ENCODE measurements around the gene ATG101. TPM values are rescaled to one million over a fixed set of nuclear protein-coding genes. Genes with fewer than 3 reads are reported as not detected.

ATG101 gene
- total and polyA plus RNA-seq, 11 donors, result 18.9 to 108 (median 24.1) TPM

GRCh38 chr12:52060498-52061177, 9.1 kb upstream of the ATG101 start:
- Histone ChIP-seq H3K36me3 (peaks cover 0 to 45% (median 38%) of the 10 kb centered on the region in 9 donors), H3K27me3 (no peaks in the 10 kb centered on the region), H3K4me1 (peaks cover 0 to 34% (median 18%) of the 10 kb centered on the region in 12 donors), H3K4me3 (no peak overlapping the region), H3K27ac (peak overlapping the region in 1 of 12 donors; percentile 50), H3K9me3 (no peaks in the 10 kb centered on the region)
- intact Hi-C loops (cut with DNase I), result no loop called here
- WGBS, 4 donors, result 82 to 84% (median 83%) methylated on average over 9 to 14 of the region's 14 CpGs
- DNase-seq, result peak in 2 of 5 donors; percentile 27
- peak in 3 of 4 donors; percentile 0 to 4 (median 2) for ATAC-seq
- TF ChIP-seq CTCF (IDR thresholded peaks at IDR 0.05), result no peak
- no peak for TF ChIP-seq POLR2A (IDR thresholded peaks at IDR 0.05)

- DNase-seq (peak in 1 of 5 donors; percentile 27), ATAC-seq (no peak)
- Histone ChIP-seq H3K27ac (peak overlapping the region in 9 of 12 donors; percentile 39 to 88 (median 73)), H3K4me3 (no peak overlapping the region), H3K9me3 (no peaks in the 10 kb centered on the region), H3K27me3 (no peaks in the 10 kb centered on the region), H3K36me3 (peaks cover 0 to 36% (median 31%) of the 10 kb centered on the region in 9 donors), H3K4me1 (peaks cover 0 to 32% (median 18%) of the 10 kb centered on the region in 12 donors)
- TF ChIP-seq CTCF (IDR thresholded peaks at IDR 0.05) (no peak), POLR2A (IDR thresholded peaks at IDR 0.05) (no peak)
- intact Hi-C loops (cut with DNase I), result no loop called here
- 45 to 83% (median 70%) methylated on average over 3 to 12 of the region's 12 CpGs for WGBS, 4 donors
Observed at GRCh38 chr12:52061470-52062166, 8.2 kb upstream of the ATG101 start.

- H3K9me3 ChIP-seq, result no peaks in the 10 kb centered on the region
- intact Hi-C loops (cut with DNase I), result no loop called here
- H3K4me3 ChIP-seq, result no peak overlapping the region
- DNase-seq (peak in 1 of 5 donors; percentile 38), ATAC-seq (peak in 2 of 4 donors; percentile 0)
- H3K4me1 ChIP-seq, result peaks cover 0 to 30% (median 18%) of the 10 kb centered on the region in 12 donors
- WGBS, 4 donors, result 61 to 82% (median 75%) methylated on average over 3 to 6 of the region's 6 CpGs
- no peaks in the 10 kb centered on the region for H3K27me3 ChIP-seq
- peak overlapping the region; percentile 27 to 88 (median 72) for H3K27ac ChIP-seq
- TF ChIP-seq CTCF (IDR thresholded peaks at IDR 0.05) (no peak), POLR2A (IDR thresholded peaks at IDR 0.05) (no peak)
- peaks cover 0 to 28% (median 23%) of the 10 kb centered on the region in 9 donors for H3K36me3 ChIP-seq
Observed at GRCh38 chr12:52062167-52063081, 7.4 kb upstream of the ATG101 start.
